Measurements from ENCODE around the gene TMPRSS3. TPM values are rescaled to one million over a fixed set of nuclear protein-coding genes. Genes with fewer than 3 reads are reported as not detected.

TMPRSS3 gene
- total RNA-seq, 3 donors from 2014 or later, result 9.2 to 27.2 TPM; not detected in 1

DNA sequence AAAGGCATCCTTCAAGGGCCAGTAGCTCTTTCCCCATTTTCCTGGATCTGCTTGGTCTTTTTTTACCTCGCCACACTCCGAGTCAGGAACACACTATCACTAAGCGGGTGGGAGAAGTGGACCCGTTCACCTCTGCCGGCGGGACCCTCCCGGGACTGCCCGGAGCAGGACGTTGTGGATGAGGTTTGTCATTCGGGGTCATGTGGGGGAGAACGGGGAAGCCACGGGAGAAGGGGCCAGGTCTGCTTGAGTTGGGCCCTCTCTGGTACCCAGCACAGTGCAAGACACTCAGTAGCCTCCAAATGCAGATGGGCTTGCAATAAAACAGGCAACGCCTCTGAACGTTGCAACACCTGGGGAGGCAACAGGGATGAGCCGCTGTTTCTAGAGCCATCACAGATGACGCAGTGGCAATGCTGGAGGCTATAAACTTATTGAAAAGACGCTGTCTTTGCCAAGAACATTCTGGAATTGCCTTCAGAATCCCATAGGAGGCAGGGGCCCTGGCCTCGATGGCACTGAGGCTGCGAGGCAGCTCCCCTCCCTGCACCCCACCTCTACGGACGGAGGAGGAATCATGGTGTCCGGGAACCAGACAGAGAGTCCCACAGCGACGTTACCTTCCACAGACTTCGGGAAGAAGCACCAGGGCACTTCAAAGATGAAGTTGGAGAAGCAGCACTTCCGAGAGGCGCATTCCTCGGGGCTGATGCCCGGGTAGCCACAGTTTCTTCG lies 48.8 kb downstream of the TMPRSS3 start:
- H3K4me3 ChIP-seq, result no peak overlapping the region
- intact Hi-C loops (cut with DNase I; ENCODE audit: low total_unique reads), result no loop called here
- no peaks in the 10 kb centered on the region for H3K4me1 ChIP-seq
- no peak for DNase-seq (ENCODE audit: low spot score in 2 of 2)
- H3K27ac ChIP-seq, result no peak overlapping the region
- H3K27me3 ChIP-seq, result no peaks in the 10 kb centered on the region
- H3K9me3 ChIP-seq, result no peaks in the 10 kb centered on the region
- TF ChIP-seq POLR2AphosphoS5 (IDR thresholded peaks at IDR 0.05) (no peak), POLR2A (IDR thresholded peaks at IDR 0.05) (no peak)
- TF ChIP-seq, protein P1, sequence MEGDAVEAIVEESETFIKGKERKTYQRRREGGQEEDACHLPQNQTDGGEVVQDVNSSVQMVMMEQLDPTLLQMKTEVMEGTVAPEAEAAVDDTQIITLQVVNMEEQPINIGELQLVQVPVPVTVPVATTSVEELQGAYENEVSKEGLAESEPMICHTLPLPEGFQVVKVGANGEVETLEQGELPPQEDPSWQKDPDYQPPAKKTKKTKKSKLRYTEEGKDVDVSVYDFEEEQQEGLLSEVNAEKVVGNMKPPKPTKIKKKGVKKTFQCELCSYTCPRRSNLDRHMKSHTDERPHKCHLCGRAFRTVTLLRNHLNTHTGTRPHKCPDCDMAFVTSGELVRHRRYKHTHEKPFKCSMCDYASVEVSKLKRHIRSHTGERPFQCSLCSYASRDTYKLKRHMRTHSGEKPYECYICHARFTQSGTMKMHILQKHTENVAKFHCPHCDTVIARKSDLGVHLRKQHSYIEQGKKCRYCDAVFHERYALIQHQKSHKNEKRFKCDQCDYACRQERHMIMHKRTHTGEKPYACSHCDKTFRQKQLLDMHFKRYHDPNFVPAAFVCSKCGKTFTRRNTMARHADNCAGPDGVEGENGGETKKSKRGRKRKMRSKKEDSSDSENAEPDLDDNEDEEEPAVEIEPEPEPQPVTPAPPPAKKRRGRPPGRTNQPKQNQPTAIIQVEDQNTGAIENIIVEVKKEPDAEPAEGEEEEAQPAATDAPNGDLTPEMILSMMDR (IDR thresholded peaks at IDR 0.05), result no peak
- no peaks in the 10 kb centered on the region for H3K36me3 ChIP-seq

DNA sequence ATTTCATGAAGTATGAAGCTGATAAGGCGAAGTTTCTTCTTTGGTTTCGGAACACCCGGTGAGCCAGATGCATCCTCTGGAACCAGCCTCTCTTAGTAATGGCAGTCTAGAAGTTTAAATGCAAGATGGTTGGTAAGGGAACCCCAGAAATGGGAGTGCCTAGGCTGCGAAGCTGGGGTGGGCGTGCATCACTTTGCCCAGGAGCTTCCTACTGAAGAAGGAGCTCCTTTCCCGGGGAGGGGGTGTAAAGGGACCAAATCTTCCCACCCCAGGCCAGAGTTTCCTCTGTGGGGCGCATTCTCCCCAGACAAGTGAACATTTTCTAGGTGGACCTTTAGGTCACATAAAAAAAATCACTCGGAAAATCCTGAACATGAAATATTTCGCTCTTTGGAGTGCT lies 49.4 kb downstream of the TMPRSS3 start:
- intact Hi-C loops (cut with DNase I; ENCODE audit: low total_unique reads), result no loop called here
- Histone ChIP-seq H3K27ac (no peak overlapping the region), H3K4me3 (no peak overlapping the region), H3K27me3 (no peaks in the 10 kb centered on the region), H3K9me3 (no peaks in the 10 kb centered on the region), H3K4me1 (no peaks in the 10 kb centered on the region), H3K36me3 (no peaks in the 10 kb centered on the region)
- TF ChIP-seq POLR2A (IDR thresholded peaks at IDR 0.05) (no peak), POLR2AphosphoS5 (IDR thresholded peaks at IDR 0.05) (no peak)
- TF ChIP-seq, protein P1 (IDR thresholded peaks at IDR 0.05), result no peak
- no peak for DNase-seq (ENCODE audit: low spot score in 2 of 2)

DNA sequence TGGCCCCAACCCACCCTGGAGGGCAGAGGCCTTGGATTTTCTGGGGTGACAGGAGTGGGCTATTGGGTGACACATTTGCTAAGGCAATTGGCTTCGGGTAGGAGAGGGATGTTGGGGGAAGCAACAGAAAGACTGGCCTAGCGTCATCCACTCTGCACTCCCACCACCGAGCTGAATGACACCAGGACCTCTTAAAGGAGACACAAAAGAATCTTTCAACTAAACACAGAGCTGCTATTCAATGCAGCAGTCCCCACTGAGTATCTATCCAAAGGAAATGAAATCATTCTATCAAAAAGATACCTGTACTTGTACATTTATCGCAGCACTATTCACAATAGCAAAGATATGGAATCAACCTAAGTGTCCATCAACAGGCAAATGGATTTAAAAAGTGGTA lies 51.2 kb downstream of the TMPRSS3 start:
- intact Hi-C loops (cut with DNase I; ENCODE audit: low total_unique reads), result no loop called here
- Histone ChIP-seq H3K4me1 (no peaks in the 10 kb centered on the region), H3K36me3 (no peaks in the 10 kb centered on the region), H3K4me3 (no peak overlapping the region), H3K27me3 (no peaks in the 10 kb centered on the region), H3K27ac (no peak overlapping the region), H3K9me3 (no peaks in the 10 kb centered on the region)
- no peak for TF ChIP-seq POLR2AphosphoS5 (IDR thresholded peaks at IDR 0.05)
- no peak for TF ChIP-seq POLR2A (IDR thresholded peaks at IDR 0.05)
- TF ChIP-seq, protein P1 (IDR thresholded peaks at IDR 0.05), result no peak
- DNase-seq (ENCODE audit: low spot score in 2 of 2), result no peak

DNA sequence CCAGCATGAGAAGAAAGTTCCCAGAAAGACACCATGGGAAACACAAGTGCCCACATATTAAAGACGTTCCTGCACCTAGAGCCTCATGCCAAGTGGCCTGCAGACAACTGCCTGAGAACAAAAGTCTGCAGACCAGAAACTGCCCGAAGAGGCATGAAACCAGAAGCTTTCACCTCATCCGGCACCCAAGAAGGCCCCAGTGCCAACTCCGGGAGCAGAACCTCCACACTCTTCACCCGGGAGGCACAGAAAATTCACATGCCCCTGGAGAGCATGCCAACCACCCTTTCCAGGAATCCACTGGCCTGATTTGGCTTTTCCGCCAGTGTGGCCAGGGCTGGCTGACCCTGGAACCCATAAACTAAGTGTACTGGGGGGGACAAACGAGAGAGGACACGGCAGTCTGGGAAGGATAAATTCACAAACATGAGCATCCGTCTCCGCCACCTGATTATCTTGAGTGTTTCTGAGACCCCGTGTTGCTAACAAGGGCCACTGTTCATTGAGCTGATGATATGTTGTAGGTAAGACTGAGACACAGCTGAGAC lies 51.8 kb downstream of the TMPRSS3 start:
- no peak for DNase-seq (ENCODE audit: low spot score in 2 of 2)
- Histone ChIP-seq H3K27ac (no peak overlapping the region), H3K9me3 (no peaks in the 10 kb centered on the region), H3K4me1 (no peaks in the 10 kb centered on the region), H3K27me3 (no peaks in the 10 kb centered on the region), H3K4me3 (no peak overlapping the region), H3K36me3 (no peaks in the 10 kb centered on the region)
- intact Hi-C loops (cut with DNase I; ENCODE audit: low total_unique reads), result no loop called here
- TF ChIP-seq, protein P1 (IDR thresholded peaks at IDR 0.05), result no peak
- no peak for TF ChIP-seq POLR2A (IDR thresholded peaks at IDR 0.05)
- no peak for TF ChIP-seq POLR2AphosphoS5 (IDR thresholded peaks at IDR 0.05)

DNA sequence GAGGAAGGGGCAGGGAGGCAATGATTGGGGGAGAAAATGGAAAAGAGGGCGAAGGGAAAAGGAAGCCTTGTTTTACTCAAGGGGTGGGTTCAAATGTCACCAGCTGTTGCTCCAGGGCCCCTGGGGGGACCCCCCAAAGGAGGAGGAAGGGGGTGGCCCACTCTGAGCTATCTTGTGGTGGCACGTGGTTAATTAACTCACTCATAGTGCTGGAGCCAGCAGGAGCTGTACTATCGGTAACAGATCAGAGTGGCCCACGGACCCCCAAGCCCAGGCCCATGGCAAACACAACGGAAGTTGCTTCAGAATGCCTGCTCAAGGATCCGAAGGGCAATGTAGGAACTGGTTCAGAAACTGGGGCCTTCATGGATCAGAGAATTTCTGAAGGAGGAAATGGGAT lies 52.3 kb downstream of the TMPRSS3 start:
- no peak overlapping the region for H3K4me3 ChIP-seq
- no peak overlapping the region for H3K27ac ChIP-seq
- no peaks in the 10 kb centered on the region for H3K9me3 ChIP-seq
- TF ChIP-seq, protein P1 (IDR thresholded peaks at IDR 0.05), result no peak
- TF ChIP-seq POLR2AphosphoS5 (IDR thresholded peaks at IDR 0.05) (no peak), POLR2A (IDR thresholded peaks at IDR 0.05) (no peak)
- no peak for DNase-seq (ENCODE audit: low spot score in 2 of 2)
- H3K36me3 ChIP-seq, result no peaks in the 10 kb centered on the region
- no peaks in the 10 kb centered on the region for H3K27me3 ChIP-seq
- no peaks in the 10 kb centered on the region for H3K4me1 ChIP-seq
- intact Hi-C loops (cut with DNase I; ENCODE audit: low total_unique reads), result no loop called here
